GM19023 (cell line): ENCODE data around the gene FBXO36.
"Not testable (repeated sequence)": the region's sequence is repeated elsewhere in the genome, so short reads cannot be mapped to it uniquely, and the experiment has no call there.

Experiments used
- ATAC-seq: cut with Tn5 transposase; IDR thresholded peaks from one replicate; pipeline ENCODE4 v1.9.1; 2021; ENCODE audit warnings: mild to moderate bottlenecking, moderate library complexity; ENCODE audit not compliant: unreplicated experiment

Gene FBXO36, protein sequence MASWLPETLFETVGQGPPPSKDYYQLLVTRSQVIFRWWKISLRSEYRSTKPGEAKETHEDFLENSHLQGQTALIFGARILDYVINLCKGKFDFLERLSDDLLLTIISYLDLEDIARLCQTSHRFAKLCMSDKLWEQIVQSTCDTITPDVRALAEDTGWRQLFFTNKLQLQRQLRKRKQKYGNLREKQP

DNA sequence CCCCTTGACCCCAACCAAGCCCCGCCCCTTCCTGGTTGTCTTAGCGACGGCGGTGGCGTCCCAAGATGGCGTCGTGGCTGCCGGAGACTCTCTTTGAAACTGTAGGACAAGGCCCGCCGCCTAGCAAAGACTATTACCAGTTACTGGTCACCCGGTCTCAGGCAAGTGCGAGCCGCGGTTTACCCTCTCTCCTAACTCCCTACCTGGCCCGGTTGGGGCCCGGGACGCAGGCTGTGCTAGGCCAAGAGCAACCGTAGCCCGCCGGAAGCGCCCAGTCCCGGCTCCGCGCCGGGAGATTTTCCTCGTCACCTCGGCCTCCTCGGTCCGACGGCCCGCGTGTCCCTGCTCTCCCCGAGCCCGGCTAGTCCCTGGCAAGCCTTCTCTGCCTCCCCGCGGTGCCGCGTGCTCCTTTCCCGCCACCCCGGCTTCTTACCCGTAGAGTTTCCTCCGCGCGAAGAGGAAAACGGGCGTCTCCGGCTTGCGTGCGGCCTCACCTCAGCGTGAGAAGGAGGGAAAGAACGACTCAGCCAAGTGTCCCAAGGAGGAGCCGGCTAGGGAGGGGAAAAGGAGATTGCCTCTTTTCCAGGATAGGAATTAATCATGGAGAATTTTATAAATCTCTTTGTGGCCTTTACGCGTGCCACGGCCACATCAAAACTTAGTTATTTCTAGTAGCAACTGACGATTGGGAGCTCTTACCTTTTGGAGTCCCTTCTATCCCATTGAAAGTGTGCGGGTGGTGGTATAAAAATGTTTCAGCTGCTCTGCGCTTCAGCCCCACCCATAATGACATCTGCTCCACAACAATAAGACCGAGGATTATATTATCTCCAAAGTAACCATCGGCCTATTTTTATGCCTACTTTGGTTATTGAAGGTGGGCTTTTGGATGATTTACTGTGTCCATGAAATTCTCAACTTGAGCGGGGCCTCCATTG is at the start of gene FBXO36:
FBXO36 (plus strand) TSS at position 55 of the 938 bp plus-strand sequence; CDS start at position 66, 11 bp downstream.
- ATAC-seq = peak; percentile 73

DNA sequence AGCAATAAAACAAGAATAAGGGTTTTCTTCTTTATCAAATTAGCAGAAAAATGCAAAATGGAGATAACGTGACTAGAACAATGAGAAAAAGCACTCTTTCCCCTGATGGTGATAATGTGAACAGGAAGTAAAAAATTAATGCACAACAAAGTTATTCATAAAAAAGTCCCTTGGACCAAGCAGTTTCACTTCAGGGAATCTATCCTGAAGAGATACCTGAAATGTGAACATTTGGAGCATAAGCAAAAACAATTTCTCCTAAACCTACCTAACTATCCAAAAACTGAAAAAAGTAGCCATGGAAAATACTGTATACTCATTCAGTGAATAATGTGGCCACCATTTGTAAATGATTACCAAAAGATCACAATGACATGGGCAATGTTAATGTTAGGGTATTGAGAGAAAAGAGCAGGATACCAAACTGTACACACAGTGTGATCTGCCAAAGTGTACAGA is 49.2 kb upstream of the FBXO36 start:
- ATAC-seq = peak; percentile 68

DNA sequence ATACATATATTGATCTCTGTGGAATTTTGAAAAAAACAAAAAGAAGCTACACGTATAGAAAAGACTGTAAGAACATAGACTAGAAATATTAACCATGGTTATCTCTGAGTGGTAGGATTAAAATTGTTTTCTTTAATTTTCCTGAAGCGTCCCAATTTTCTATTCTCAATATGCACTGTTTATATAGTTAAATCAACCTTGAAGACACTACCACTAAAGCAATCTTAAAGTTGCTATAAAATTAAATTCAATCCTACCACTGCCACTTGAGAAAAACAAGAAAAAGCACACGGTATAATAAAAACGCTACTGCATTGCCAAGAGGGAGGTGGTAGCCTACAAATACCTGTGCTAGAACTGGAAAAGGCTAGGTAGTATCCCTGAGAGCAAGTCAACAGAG is 47.7 kb upstream of the FBXO36 start:
- no peak for ATAC-seq

DNA sequence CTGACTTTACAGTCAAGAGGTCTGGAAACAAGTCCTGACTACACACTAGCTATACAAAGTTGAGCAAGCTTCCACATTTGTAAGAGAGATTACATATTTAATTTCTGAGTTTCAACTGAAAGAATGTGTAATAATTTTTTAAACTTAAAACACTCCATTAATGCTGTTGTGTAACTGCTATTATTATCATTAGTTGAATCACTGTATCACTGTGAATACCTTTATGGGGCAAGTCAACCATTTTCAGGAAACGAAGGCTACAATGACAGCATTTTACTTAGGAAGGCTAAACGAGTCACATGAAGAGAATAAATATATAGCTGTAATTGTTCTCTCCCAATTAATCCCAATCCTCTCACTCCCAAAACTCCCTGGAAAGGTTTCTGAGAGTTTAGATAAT is 46.8 kb upstream of the FBXO36 start:
- ATAC-seq = no peak

DNA sequence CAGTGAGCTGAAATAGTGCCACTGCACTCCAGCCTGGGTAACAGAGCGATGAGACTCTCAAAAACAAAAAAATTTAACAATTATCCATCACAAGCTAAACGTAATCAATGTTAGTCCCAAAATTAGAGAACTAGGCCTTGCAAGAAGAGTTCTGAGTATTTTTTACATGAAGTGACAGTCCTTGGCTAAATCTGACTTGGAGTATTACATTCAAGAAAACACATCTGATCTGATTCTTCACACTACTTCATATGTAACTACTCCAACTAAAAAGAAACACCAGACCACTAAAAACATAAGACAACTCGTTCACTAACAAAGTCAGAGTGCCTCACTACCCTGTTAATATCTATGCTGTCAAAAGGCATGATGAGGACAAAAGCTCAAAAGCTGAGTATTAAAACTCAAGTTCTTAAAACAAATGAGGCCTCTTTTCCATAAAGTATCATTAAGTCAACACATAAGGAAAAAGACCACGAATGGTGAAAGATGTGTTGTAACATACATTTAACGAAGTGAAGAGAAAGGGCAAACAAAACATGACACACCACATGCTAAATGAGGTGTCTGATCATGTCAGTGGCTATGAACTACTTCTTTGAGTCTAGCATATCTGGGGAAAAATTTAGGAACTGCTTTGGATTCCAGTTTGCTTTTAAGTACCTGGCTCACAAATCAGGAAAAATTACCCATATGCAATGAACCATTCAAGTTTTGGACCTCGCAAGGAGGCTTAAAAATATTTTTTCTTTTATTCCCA is 42.9 kb upstream of the FBXO36 start:
- no peak for ATAC-seq

DNA sequence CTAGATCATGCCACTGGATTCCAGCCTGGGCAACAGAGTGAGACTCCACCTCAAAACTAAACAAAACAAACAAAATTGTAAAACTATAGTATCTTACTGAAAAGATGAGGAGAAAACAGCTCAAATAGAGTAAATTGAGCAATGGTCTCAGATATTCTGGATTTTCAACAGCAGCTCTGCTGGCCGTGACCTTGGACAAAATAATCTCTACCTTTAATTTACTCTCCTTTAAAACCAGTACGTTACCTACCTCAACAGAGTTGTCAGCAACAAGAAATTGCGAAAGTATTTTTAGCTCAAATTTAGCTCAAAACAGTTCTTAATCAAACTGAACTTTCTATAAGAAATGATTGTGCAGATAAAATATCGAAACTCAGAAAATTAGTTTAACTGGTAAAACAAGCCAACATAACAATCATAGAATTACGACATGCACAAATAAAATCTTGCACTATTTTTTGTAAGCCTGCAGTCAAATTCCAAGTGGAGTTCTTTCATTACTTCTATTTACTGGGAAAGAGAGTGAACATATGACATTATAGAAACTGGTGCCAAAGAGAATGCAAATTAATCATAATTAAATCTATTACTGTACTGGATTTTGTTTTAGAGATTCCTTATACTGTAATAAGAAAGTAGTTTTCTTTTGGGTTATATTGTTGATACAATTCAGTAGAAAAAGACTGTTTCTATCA is 41.3 kb upstream of the FBXO36 start:
- no peak for ATAC-seq

DNA sequence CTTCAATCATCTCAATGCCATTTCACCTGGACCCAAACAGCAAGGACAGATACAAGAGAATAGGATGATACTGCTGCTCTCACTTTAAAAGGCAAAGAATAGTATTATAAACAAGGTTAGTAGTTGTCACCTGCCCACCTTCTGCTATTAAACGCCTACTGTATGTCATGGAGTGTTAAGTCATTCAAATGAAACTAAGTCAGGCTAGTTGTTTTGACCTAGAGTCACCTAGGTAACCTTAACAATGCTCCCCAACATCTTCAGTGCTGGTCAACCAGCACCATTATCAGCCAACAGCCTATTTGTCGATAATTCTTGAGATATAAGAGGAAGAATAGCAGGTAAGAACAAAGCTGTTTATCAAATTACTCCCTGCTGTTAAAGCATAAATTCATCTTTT is 39.7 kb upstream of the FBXO36 start:
- no peak for ATAC-seq

DNA sequence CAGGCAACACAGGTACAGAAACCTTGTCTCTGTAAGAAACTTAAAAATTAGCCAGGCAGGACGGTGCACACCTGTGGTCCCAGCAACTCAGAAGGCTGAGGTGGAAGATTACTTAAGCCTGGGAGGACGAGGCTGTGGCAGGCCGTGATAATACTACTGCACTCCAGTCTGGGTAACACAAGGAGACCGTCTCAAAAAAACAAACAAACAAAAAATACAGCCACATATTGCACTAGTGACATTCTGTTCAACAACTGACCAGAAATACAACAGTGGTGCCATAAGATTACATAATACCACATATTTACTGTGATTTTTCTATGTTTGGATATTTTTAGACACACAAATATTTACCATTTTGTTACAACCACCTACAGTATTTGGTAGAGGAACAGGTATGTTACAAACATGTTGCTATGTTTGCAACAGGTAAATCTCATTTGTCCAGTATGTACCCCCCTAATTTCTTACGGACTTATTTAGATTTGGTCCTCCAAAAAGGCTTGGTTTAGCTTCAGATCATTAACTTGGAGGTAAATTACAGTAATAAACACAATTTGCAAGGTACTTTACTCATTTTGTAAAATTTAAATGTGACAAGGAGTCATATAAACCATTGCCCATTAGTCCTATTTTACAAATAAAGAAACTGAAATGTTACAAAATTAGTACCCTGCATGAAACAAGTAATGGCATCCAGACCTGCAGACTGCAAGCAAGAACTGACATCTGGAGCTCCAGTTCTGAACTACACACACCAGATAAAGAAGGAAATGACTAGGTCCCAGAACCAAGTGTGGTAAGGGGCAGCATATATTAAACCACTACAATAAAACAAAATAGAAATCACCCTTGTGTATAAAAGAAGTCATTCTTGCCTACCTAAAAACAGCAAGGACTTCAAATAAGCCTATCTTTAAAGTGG is 37.3 kb upstream of the FBXO36 start:
- peak; percentile 78 for ATAC-seq

DNA sequence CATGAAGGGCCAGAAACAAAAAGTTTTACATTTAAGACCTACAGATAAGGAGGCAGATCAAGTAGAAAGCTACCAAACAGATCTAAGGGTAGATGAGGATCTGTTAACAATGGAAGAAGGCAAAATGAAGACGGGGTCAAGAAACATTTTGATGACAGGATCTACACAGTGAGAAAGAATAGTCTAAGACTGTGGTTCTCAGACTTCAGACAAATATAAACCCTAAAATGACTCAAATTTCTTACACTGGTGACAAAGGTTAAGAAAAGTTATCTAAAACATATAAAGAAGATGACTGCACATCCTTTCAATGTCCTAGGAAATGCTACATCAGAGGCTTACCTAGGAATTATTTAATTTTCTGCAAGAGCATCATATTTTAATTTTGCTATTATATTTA is 34.9 kb upstream of the FBXO36 start:
- no peak for ATAC-seq

DNA sequence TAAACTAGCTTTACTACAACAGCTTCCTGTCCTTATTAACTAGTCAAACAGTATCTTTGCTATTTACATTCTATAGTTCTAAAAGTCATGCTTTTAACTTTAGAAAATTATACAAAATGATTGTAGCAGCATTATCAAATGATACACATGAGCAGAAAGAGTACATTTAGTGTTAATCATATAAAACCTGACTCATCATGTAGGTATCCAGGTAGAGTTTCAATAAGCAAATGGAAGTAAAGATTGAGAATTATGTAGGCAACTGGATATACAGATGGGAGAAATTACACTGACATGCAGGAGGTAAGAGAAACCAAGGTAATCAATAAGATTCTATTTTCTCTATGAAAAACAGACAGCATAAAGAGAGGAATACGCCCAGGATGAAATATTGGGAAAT is 34.3 kb upstream of the FBXO36 start:
- ATAC-seq = no peak

DNA sequence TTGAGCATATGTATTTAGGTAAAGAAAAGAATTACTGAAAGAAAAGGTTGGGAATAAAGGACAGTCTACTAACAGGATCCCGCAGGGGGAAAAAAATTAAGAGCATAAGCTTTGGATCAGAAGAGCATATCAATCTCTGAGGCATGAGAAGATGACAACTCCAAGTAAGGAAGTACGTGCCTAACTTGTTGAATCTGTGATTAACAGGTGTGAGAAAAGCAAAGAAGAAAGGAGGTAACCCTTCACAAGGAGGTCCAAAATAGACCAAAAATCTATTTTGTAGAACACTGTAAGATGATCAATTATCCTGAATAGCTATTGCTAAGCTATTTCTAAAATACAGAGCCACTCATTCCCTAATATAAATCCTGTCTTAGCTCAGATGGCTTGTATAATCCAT is 33.3 kb upstream of the FBXO36 start:
- ATAC-seq = no peak

DNA sequence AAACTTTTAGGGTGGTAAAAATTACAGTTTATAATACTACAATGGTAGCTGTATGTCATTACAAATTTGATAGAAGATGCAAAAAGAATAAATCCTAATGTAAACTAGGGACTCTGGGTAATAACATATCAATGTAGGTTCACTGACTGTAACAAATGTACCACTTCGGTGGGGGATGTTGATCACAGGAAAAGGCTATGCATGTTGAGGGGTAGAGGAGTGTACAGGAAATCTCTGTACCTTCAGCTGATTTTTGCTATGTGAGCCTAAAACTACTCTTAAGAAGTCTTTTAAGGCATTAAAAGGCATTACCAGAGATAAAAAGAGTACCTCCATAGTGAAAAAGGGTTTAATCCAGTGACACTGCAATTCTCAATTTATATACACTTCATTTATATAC is 25.4 kb upstream of the FBXO36 start:
- no peak for ATAC-seq

DNA sequence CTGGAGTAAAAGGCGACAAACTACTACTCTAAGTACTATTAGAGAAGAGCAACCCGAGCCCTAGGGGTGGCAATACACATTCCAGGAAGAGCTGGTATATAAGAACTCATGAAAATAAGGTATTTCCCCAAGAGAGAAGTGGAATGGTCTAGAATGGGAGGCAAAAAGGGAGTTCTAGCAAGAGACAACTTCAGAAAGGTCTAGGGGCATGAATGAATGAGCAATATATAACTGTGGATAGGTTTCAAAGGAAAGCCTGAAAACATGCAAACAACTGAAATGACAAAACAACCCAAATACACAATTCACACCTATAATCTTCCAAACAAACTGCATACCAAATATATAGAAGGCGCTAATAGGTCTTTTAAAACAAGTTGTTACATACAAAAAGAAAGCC is 22.7 kb upstream of the FBXO36 start:
- no peak for ATAC-seq

DNA sequence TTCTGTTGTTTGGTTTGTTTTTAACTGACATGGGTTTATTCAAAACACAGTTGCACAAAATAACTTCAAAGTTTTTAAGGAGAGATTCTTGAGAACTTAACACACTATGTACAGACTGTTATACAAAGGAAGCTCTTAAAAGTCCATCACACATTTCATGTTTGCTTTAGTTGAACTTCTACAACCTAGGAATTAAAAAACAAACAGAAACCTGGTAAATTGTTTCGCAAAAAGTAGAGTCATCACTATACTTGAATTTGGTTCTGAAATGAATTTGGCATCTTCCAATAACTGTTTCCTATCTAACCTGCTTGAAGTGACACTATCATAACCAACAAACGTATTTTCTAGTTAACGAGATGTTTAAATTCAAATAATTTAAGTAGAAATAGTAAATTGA is 22.3 kb upstream of the FBXO36 start:
- no peak for ATAC-seq

DNA sequence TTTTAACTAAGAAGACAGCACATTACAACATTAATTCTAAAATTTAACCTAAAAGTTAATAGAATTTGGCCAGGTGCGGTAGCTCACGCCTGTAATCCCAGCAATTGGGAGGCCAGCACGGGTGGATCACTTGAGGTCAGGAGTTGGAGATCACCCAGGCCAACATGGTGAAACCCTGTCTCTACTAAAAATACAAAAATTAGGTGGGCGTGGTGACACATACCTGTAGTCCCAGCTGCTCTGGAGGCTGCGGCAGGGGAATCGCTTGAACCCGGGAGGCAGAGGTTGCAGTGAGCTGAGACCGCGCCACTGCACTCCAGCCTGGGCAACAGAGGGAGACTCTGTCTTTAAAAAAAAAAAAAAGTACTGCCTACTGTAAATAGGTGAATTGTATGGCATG is 21.8 kb upstream of the FBXO36 start:
- ATAC-seq = not testable (repeated sequence)

DNA sequence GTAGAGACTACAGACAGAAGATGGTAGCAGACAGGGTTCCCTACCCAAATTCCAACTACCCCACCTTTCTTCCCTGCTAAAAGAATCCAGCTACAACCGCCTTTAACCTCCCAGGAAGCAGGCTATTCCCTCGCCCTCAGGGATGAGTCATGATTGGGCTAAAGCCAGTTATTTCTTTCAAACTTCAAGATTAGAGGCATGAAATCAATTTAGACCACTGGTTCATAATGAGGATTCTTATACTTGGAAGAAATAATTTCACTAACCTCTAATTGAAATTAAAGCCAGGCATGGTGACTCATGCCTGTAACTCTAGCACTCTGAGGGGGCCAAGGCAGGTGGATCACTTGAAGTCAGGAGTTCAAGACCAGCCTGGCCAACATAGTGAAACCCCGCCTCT is 20.5 kb upstream of the FBXO36 start:
- ATAC-seq = no peak

DNA sequence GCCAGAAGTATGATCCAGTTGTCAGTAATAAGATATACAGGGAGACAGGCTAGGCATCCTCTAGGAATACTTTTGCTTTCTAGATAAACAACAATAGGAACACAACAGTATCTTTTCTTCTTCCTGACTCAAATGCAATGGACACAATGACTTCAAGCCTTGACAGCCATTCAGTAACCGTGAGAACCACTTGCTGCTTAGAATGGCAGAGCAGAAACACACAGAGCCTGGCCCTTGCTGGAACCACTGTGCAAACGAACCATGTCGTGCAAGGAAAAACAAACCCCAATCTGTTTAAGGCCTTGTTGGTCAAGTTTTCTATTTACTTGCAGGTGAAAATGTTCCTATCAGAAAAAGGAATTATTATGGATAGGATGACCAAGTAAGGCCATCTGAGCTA is 19.3 kb upstream of the FBXO36 start:
- ATAC-seq = no peak

DNA sequence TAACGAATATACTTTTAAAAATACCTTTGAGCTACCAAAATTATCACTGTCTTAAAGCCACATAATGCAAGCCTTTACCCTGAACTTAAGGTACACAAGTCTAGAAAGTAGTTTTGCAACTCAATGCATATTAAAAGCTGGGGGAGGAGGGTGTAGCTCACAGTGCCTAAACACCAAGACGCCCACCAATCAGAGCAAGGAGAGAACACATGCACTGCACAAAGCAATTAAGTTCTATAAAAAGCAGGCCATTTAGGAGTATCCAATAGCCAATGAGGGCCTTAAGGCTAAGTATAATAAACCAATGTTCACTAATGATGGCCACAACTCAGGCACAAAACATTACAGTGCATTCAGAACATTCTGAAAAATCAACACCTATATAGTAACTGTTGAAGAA is 16.7 kb upstream of the FBXO36 start:
- ATAC-seq = no peak

DNA sequence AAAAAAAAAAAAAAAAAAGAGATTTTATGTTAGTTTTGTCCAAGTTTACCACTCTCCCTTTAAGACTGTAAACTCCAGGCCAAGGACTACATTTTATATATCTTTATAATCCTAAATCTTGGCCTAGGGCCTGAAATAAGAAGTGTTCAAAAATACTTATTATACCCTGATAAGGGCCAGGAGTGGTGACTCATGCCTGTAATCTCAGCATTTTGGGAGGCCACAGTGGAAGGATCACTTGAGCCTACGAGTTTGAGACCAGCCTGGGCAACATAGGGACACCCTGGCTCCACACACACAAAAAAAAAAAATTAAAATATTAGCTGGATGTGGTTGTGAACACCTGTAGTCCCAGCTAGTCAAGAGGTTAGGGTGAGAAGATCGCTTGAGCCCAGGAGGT is 13.2 kb upstream of the FBXO36 start:
- ATAC-seq = no peak
